GM12874 (cell line): ENCODE measurements around the gene INPP4A.

Experiments
- TF ChIP-seq, protein P1 (sequence below): IDR thresholded peaks from 2 replicates; pipeline ENCODE4 v1.5.1; 2011; ENCODE audit warnings: low read depth, mild to moderate bottlenecking, control low read depth, low read length, moderate library complexity; ENCODE audit not compliant: insufficient read depth

The INPP4A gene

DNA sequence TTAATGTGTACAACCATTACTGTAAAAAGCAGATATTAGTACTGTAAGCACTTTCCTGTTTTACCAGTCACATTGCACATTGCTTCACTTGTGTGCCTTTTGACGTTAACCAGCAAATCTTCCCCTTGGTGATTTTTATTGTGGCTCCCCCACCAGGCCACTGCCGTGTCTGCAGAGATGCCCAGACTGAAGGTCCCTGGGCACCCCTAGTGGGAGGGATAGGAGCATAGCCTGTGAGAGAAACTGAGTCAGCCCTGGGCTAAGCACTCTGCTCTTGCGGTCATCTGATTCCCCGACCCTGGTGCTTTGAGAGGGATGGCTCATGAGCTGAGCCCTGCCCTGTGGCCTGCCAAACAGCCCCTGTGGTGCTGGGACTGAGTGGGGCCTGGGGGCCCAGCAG lies 73.4 kb downstream of the INPP4A start:
- TF ChIP-seq, protein P1, sequence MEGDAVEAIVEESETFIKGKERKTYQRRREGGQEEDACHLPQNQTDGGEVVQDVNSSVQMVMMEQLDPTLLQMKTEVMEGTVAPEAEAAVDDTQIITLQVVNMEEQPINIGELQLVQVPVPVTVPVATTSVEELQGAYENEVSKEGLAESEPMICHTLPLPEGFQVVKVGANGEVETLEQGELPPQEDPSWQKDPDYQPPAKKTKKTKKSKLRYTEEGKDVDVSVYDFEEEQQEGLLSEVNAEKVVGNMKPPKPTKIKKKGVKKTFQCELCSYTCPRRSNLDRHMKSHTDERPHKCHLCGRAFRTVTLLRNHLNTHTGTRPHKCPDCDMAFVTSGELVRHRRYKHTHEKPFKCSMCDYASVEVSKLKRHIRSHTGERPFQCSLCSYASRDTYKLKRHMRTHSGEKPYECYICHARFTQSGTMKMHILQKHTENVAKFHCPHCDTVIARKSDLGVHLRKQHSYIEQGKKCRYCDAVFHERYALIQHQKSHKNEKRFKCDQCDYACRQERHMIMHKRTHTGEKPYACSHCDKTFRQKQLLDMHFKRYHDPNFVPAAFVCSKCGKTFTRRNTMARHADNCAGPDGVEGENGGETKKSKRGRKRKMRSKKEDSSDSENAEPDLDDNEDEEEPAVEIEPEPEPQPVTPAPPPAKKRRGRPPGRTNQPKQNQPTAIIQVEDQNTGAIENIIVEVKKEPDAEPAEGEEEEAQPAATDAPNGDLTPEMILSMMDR: peak; percentile 54

DNA sequence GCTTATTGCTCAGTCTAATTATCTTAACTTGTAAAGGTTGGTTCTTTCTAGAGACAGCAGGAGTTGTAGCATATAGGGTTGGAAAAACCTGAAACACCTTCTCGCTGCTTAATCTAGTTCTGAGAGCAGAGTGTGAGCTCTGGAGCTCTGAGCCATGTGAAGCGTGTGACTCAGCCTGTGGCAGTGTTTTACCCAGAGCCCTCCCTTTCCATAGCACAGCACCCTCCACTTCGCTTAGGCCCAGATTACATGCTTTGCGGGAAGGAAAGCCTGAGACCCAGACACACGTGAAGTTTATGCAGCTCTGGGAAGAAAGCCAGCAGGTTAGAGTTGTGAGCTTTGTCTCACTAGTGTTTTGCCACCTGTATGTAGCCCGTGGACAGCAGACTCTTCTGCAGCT lies 74.5 kb downstream of the INPP4A start:
- TF ChIP-seq, protein P1: no peak

DNA sequence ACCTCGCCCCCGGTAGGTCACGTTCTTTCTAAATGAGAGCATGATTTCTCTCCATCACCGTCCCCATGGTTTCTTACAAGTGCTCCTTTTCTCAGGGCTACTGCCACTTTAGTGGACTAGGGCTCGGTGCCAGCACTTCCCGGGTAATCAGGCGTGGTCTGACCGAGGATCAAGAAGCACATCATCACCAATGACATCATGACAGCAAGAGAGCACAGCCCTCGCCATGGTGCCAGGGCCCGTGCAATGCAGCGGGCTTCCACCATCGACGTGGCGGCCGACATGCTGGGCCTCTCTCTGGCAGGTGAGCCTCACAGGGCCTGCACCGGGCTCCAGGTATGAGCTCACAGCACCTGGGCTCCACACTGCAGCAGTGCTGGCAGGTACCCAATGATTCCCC lies 75.2 kb downstream of the INPP4A start:
- TF ChIP-seq, protein P1: no peak

DNA sequence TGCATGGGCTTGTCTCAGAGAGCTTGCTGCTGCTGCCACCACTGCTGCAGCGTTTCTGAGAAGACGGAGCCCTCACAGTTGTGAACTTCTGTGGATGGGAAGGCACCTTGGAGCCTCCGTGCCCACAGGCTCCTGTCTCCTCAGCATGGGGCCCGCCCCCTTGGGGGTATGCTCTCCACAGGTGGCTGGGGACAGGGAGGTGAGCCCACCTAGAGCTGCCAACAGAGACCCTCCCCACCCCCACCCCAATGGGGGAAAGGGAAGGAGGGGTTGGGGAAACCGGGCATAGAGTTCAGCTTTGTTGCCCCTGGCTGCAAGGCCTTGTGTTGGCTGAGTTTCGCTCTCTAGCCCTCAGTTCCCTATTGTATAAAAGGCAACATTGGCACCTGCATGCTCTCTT lies 76.1 kb downstream of the INPP4A start:
- TF ChIP-seq, protein P1: no peak

DNA sequence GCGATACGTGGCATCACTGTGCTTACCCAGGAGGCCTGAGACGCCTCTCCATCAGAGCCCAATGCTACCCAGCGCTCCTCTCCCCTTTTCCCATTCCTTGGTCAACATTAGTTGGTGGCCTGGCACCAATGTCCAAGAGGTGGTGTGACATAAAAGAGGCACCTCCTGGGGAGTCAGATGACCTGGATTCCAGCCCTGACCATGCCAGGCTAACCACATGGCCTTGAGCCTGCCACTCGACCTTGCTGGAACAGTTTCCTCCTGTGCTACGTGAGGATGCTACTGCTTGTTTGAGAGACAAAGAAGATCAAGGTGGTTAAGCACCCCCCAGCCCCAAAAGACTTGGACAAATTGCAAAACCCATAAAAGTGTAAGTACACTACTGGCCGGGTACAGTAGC lies 76.6 kb downstream of the INPP4A start:
- TF ChIP-seq, protein P1: no peak

DNA sequence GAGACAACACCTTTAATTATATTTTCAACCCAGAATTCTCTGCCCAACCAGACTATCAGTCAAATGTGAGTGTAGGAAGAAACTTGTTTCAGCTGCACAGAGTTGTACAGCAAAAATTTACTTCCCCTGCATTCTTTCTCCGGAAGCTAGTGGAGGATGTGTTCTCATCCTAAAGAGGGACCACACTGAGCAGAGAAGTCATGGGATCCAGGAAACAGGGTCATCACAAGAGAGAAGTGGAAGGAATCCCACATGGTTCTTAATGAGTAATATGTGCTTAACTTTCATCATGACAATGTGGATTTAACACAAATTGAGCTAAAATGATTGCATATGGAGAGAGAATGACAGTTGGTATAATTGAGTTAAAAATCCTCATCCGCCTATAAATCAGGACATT lies 78.2 kb downstream of the INPP4A start:
- TF ChIP-seq, protein P1: no peak

DNA sequence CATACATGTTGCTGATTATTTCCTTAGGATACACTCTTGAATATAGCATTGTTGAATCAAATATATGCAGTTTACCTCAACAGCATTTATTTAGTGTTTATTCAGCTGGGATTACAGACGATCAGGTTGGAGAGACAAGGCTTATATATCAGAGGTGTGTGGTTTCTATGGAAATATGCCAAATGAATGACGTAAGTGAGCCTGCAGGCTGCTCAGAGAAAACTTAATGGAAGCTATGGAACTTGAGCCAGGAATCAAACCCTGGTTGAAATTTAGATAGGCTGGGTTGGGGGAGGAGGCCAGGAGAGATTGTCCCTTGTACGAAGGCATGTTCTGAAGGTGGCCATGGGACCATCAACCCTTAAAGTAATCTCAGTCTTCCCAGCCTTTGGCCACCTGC lies 79.5 kb downstream of the INPP4A start:
- TF ChIP-seq, protein P1: no peak

DNA sequence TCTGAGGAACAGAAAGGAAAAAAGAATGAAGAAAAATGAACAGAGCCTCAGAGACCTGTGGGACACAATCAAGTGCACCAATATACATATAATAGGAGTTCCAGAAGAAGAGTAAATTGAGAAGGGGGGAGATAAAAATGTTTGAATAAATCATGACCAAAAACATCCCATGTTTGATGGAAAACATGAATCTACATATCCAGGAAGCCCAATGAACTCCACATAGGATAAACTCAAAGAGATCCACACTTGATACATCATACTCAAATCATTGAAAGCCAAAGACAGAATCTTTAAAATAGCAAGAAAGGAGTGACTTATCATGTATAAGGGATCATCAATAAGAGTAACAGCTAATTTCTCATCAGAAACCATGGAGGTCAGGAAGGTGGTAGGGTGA lies 83.7 kb downstream of the INPP4A start:
- TF ChIP-seq, protein P1: no peak
